ENCODE measurements around the gene PIGZ.
A peak's percentile ranks its signal among the peaks of the same experiment; 100 is the strongest.

Gene PIGZ

GRCh38 chr3:196968233-196969133 lies at the start of gene PIGZ:
TSS of gene PIGZ (minus strand) at chr3:196968833. CDS start at chr3:196952031, 16,802 bp downstream.
- peak; percentile 62 for DNase-seq

- DNase-seq = no peak
Measured at GRCh38 chr3:197017003-197017402, 48.4 kb upstream of the PIGZ start.

GRCh38 chr3:197015790-197016736 lies 47.4 kb upstream of the PIGZ start:
- DNase-seq = no peak

- DNase-seq = no peak
Measured at GRCh38 chr3:197014942-197015575, 46.4 kb upstream of the PIGZ start.

- DNase-seq = no peak
Measured at GRCh38 chr3:197014024-197014423, 45.4 kb upstream of the PIGZ start.

GRCh38 chr3:197012540-197012883 lies 43.9 kb upstream of the PIGZ start:
- DNase-seq = no peak

- no peak for DNase-seq
Measured at GRCh38 chr3:197011780-197012539, 43.3 kb upstream of the PIGZ start.

GRCh38 chr3:197010556-197011351 lies 42.1 kb upstream of the PIGZ start:
- no peak for DNase-seq

- DNase-seq = no peak
Measured at GRCh38 chr3:197009532-197010019, 40.9 kb upstream of the PIGZ start.

- DNase-seq = no peak
Measured at GRCh38 chr3:197008436-197009209, 40.0 kb upstream of the PIGZ start.

- no peak for DNase-seq
Measured at GRCh38 chr3:197007953-197008352, 39.3 kb upstream of the PIGZ start.

- no peak for DNase-seq
Measured at GRCh38 chr3:197007296-197007940, 38.8 kb upstream of the PIGZ start.

- no peak for DNase-seq
Measured at GRCh38 chr3:197006860-197007259, 38.2 kb upstream of the PIGZ start.

- DNase-seq = no peak
Measured at GRCh38 chr3:197006446-197006845, 37.8 kb upstream of the PIGZ start.

GRCh38 chr3:197003461-197004385 lies 35.1 kb upstream of the PIGZ start:
- DNase-seq = peak; percentile 44

- peak; percentile 83 for DNase-seq
Measured at GRCh38 chr3:197002701-197003454, 34.2 kb upstream of the PIGZ start.

GRCh38 chr3:197001972-197002700 lies 33.5 kb upstream of the PIGZ start:
- peak; percentile 38 for DNase-seq

Measured in activated CD4-positive, CD25-positive, alpha-beta regulatory T cell treated with anti-CD3 and anti-CD28 coated beads, Interleukin-2, amount 50 U/mL, for 72 hours (primary cell).